ENCODE data around the gene TBL1XR1.

TBL1XR1 gene

GRCh38 chr3:177182352-177182751 is 14.9 kb downstream of the TBL1XR1 start:
- no peak overlapping the region for H3K23ac ChIP-seq (ENCODE audit: low read depth, low read length, poor library complexity)
- H3K14ac ChIP-seq (ENCODE audit: low read length), result no peak overlapping the region
- no peaks in the 10 kb centered on the region for H3K27me3 ChIP-seq (ENCODE audit: control insufficient read depth in 3 of 3, insufficient read depth in 3 of 3, low read depth in 1 of 3, low read length in 3 of 3)
- peaks cover 0 to 2% of the 10 kb centered on the region in 2 donors for H3K4me1 ChIP-seq (ENCODE audit: control insufficient read depth in 2 of 2, insufficient read depth in 1 of 2, low read depth in 1 of 2, low read length in 2 of 2)
- no peak overlapping the region for H2BK5ac ChIP-seq (ENCODE audit: low read length)
- no peak overlapping the region for H2AFZ ChIP-seq (ENCODE audit: low read length)
- H3K4ac ChIP-seq (ENCODE audit: low read length), result no peak overlapping the region
- H2BK15ac ChIP-seq (ENCODE audit: low read length), result no peak overlapping the region
- no peak overlapping the region for H3K9ac ChIP-seq (ENCODE audit: low read depth, low read length, poor library complexity)
- no peak overlapping the region for H2BK12ac ChIP-seq (ENCODE audit: low read length)
- no peak for DNase-seq (ENCODE audit: low spot score)
- H3K4me3 ChIP-seq (ENCODE audit: low read length in 2 of 2), result no peak overlapping the region
- H4K8ac ChIP-seq (ENCODE audit: low read depth, low read length), result peak overlapping the region; percentile 3
- no CpG with 5 or more reads among the region's 1 CpG for WGBS, 2 donors (ENCODE audit: extremely low coverage in 2 of 2, insufficient read length in 2 of 2, insufficient replicate concordance in 1 of 2)
- H3K9me3 ChIP-seq (replicated peaks in 1 of 2; ENCODE audit: control insufficient read depth in 2 of 2, insufficient read depth in 1 of 2, low read depth in 1 of 2, low read length in 2 of 2), result peaks cover 0 to 45% of the 10 kb centered on the region in 2 donors
- H3K18ac ChIP-seq (ENCODE audit: low read length), result no peak overlapping the region
- no peak overlapping the region for H3K4me2 ChIP-seq (ENCODE audit: insufficient read depth, low read length, poor library complexity, severe bottlenecking)
- H2AK5ac ChIP-seq (ENCODE audit: low read depth, low read length), result no peak overlapping the region
- no peak overlapping the region for H2BK120ac ChIP-seq (ENCODE audit: low read depth, low read length)
- peaks cover 2 to 71% of the 10 kb centered on the region in 2 donors for H3K36me3 ChIP-seq (replicated peaks in 1 of 2; ENCODE audit: control insufficient read depth in 2 of 2, insufficient read depth in 2 of 2, low read length in 2 of 2)
- peaks cover 7% of the 10 kb centered on the region for H3K79me1 ChIP-seq (ENCODE audit: low read depth, low read length)
- no peak overlapping the region for H3K27ac ChIP-seq (replicated peaks; ENCODE audit: low read length)
- no peak overlapping the region for H4K91ac ChIP-seq (ENCODE audit: low read depth, low read length, poor library complexity)

DNA sequence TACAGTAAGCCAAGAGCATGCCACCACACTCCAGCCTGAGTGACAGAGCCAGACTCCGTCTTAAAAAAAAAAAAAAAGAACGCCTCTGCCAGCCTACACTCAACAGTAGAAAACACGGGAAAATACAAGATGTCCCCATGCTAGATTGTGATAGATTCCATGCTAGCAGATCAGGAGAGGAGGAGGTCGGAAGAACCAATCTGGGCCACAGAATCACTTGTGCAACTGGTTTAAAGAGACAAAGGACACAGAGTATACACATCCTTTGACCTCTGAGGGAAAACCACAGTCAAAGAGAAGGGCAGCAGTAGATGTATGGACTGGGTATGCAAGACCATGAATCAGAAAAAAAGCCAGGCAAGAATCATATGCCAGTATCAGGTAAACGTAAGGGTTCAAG is 15.9 kb downstream of the TBL1XR1 start:
- H3K14ac ChIP-seq (ENCODE audit: low read length), result no peak overlapping the region
- no peak overlapping the region for H3K4me2 ChIP-seq (ENCODE audit: insufficient read depth, low read length, poor library complexity, severe bottlenecking)
- H3K23ac ChIP-seq (ENCODE audit: low read depth, low read length, poor library complexity), result no peak overlapping the region
- H2BK12ac ChIP-seq (ENCODE audit: low read length), result no peak overlapping the region
- H3K79me1 ChIP-seq (ENCODE audit: low read depth, low read length), result peaks cover 7% of the 10 kb centered on the region
- no peak overlapping the region for H2BK5ac ChIP-seq (ENCODE audit: low read length)
- H3K27ac ChIP-seq (replicated peaks; ENCODE audit: low read length), result no peak overlapping the region
- peaks cover 0 to 2% of the 10 kb centered on the region in 2 donors for H3K4me1 ChIP-seq (ENCODE audit: control insufficient read depth in 2 of 2, insufficient read depth in 1 of 2, low read depth in 1 of 2, low read length in 2 of 2)
- H2AK5ac ChIP-seq (ENCODE audit: low read depth, low read length), result no peak overlapping the region
- H2BK15ac ChIP-seq (ENCODE audit: low read length), result no peak overlapping the region
- no peak overlapping the region for H3K4me3 ChIP-seq (ENCODE audit: low read length in 2 of 2)
- H2AFZ ChIP-seq (ENCODE audit: low read length), result no peak overlapping the region
- H3K18ac ChIP-seq (ENCODE audit: low read length), result no peak overlapping the region
- no peak overlapping the region for H3K9ac ChIP-seq (ENCODE audit: low read depth, low read length, poor library complexity)
- H4K8ac ChIP-seq (ENCODE audit: low read depth, low read length), result no peak overlapping the region
- no CpG with 5 or more reads among the region's 5 CpGs for WGBS, 2 donors (ENCODE audit: extremely low coverage in 2 of 2, insufficient read length in 2 of 2, insufficient replicate concordance in 1 of 2)
- no peak overlapping the region for H2BK120ac ChIP-seq (ENCODE audit: low read depth, low read length)
- no peak overlapping the region for H4K91ac ChIP-seq (ENCODE audit: low read depth, low read length, poor library complexity)
- no peaks in the 10 kb centered on the region for H3K27me3 ChIP-seq (ENCODE audit: control insufficient read depth in 3 of 3, insufficient read depth in 3 of 3, low read depth in 1 of 3, low read length in 3 of 3)
- no peak overlapping the region for H3K4ac ChIP-seq (ENCODE audit: low read length)
- DNase-seq (ENCODE audit: low spot score), result no peak
- H3K9me3 ChIP-seq (replicated peaks in 1 of 2; ENCODE audit: control insufficient read depth in 2 of 2, insufficient read depth in 1 of 2, low read depth in 1 of 2, low read length in 2 of 2), result peaks cover 0 to 45% of the 10 kb centered on the region in 2 donors
- peaks cover 2 to 77% of the 10 kb centered on the region in 2 donors for H3K36me3 ChIP-seq (replicated peaks in 1 of 2; ENCODE audit: control insufficient read depth in 2 of 2, insufficient read depth in 2 of 2, low read length in 2 of 2)

- no peak for DNase-seq (ENCODE audit: low spot score)
- no peak overlapping the region for H3K27ac ChIP-seq (replicated peaks; ENCODE audit: low read length)
- peaks cover 0 to 2% of the 10 kb centered on the region in 2 donors for H3K4me1 ChIP-seq (ENCODE audit: control insufficient read depth in 2 of 2, insufficient read depth in 1 of 2, low read depth in 1 of 2, low read length in 2 of 2)
- no peak overlapping the region for H2BK120ac ChIP-seq (ENCODE audit: low read depth, low read length)
- no peak overlapping the region for H3K23ac ChIP-seq (ENCODE audit: low read depth, low read length, poor library complexity)
- H3K27me3 ChIP-seq (ENCODE audit: control insufficient read depth in 3 of 3, insufficient read depth in 3 of 3, low read depth in 1 of 3, low read length in 3 of 3), result no peaks in the 10 kb centered on the region
- H3K4me3 ChIP-seq (ENCODE audit: low read length in 2 of 2), result no peak overlapping the region
- no peak overlapping the region for H2AK5ac ChIP-seq (ENCODE audit: low read depth, low read length)
- no peak overlapping the region for H3K4me2 ChIP-seq (ENCODE audit: insufficient read depth, low read length, poor library complexity, severe bottlenecking)
- no peak overlapping the region for H3K14ac ChIP-seq (ENCODE audit: low read length)
- no peak overlapping the region for H2BK15ac ChIP-seq (ENCODE audit: low read length)
- no peak overlapping the region for H2BK5ac ChIP-seq (ENCODE audit: low read length)
- no peak overlapping the region for H4K91ac ChIP-seq (ENCODE audit: low read depth, low read length, poor library complexity)
- H3K18ac ChIP-seq (ENCODE audit: low read length), result no peak overlapping the region
- no peak overlapping the region for H4K8ac ChIP-seq (ENCODE audit: low read depth, low read length)
- H3K36me3 ChIP-seq (replicated peaks in 1 of 2; ENCODE audit: control insufficient read depth in 2 of 2, insufficient read depth in 2 of 2, low read length in 2 of 2), result peaks cover 2 to 69% of the 10 kb centered on the region in 2 donors
- no peak overlapping the region for H2BK12ac ChIP-seq (ENCODE audit: low read length)
- H3K9ac ChIP-seq (ENCODE audit: low read depth, low read length, poor library complexity), result no peak overlapping the region
- peaks cover 0 to 45% of the 10 kb centered on the region in 2 donors for H3K9me3 ChIP-seq (replicated peaks in 1 of 2; ENCODE audit: control insufficient read depth in 2 of 2, insufficient read depth in 1 of 2, low read depth in 1 of 2, low read length in 2 of 2)
- no peak overlapping the region for H3K4ac ChIP-seq (ENCODE audit: low read length)
- peaks cover 7% of the 10 kb centered on the region for H3K79me1 ChIP-seq (ENCODE audit: low read depth, low read length)
- WGBS, 2 donors (ENCODE audit: extremely low coverage in 2 of 2, insufficient read length in 2 of 2, insufficient replicate concordance in 1 of 2), result no CpG with 5 or more reads among the region's 5 CpGs
- no peak overlapping the region for H2AFZ ChIP-seq (ENCODE audit: low read length)
These were observed 16.8 kb downstream of the TBL1XR1 start for GRCh38 chr3:177180506-177180905.

DNA sequence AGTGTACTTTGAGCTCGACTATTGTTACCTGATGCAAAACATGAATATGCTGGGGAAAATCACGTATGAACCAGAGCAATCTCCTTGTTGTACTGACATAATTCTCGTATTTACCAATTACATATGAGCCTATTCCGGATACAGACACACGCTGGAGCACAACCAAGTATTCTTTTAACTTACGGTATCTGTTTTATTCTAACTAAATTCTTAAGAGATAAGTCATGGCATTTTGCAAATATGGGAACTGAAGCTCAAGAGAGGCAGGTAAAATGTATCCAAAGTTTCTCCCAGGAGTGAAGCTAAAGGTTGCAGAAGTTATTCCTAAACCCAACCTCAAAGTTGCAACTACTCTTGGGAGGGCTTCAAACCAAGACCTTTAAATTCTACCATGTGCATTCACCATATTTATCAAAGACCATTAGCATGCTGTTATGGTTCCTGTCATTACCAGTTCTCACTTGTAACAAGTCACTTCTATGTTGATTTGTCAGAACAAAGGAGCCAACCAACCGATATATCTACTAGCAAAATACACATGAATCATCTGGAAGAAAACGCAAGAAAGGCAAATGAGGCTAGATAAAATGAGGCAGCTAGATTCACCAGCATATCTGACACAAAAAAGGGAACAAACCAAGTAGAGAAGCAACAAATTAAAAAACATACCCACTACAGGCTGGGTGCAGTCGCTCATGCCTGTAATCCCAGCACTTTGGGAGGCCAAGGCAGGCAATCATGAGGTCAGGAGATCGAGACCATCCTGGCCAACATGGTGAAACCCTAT is 17.8 kb downstream of the TBL1XR1 start:
- no peak for DNase-seq (ENCODE audit: low spot score)
- Histone ChIP-seq H3K23ac (ENCODE audit: low read depth, low read length, poor library complexity) (no peak overlapping the region), H3K4me1 (ENCODE audit: control insufficient read depth in 2 of 2, insufficient read depth in 1 of 2, low read depth in 1 of 2, low read length in 2 of 2) (peaks cover 3 to 4% of the 10 kb centered on the region in 2 donors), H4K8ac (ENCODE audit: low read depth, low read length) (no peak overlapping the region), H3K36me3 (replicated peaks in 1 of 2; ENCODE audit: control insufficient read depth in 2 of 2, insufficient read depth in 2 of 2, low read length in 2 of 2) (peaks cover 2 to 65% of the 10 kb centered on the region in 2 donors), H3K4me3 (ENCODE audit: low read length in 2 of 2) (no peak overlapping the region), H4K91ac (ENCODE audit: low read depth, low read length, poor library complexity) (no peak overlapping the region), H3K79me1 (ENCODE audit: low read depth, low read length) (peaks cover 7% of the 10 kb centered on the region), H3K14ac (ENCODE audit: low read length) (no peak overlapping the region), H2AFZ (ENCODE audit: low read length) (no peak overlapping the region), H3K9me3 (replicated peaks in 1 of 2; ENCODE audit: control insufficient read depth in 2 of 2, insufficient read depth in 1 of 2, low read depth in 1 of 2, low read length in 2 of 2) (peaks cover 0 to 40% of the 10 kb centered on the region in 2 donors), H3K18ac (ENCODE audit: low read length) (no peak overlapping the region), H3K4ac (ENCODE audit: low read length) (no peak overlapping the region), H3K4me2 (ENCODE audit: insufficient read depth, low read length, poor library complexity, severe bottlenecking) (no peak overlapping the region), H2BK12ac (ENCODE audit: low read length) (no peak overlapping the region), H2BK120ac (ENCODE audit: low read depth, low read length) (no peak overlapping the region), H3K27ac (replicated peaks; ENCODE audit: low read length) (no peak overlapping the region), H3K27me3 (ENCODE audit: control insufficient read depth in 3 of 3, insufficient read depth in 3 of 3, low read depth in 1 of 3, low read length in 3 of 3) (no peaks in the 10 kb centered on the region), H2AK5ac (ENCODE audit: low read depth, low read length) (no peak overlapping the region), H2BK15ac (ENCODE audit: low read length) (no peak overlapping the region), H2BK5ac (ENCODE audit: low read length) (no peak overlapping the region), H3K9ac (ENCODE audit: low read depth, low read length, poor library complexity) (no peak overlapping the region)
- no CpG with 5 or more reads among the region's 10 CpGs for WGBS, 2 donors (ENCODE audit: extremely low coverage in 2 of 2, insufficient read length in 2 of 2, insufficient replicate concordance in 1 of 2)

All from neuronal stem cell (in vitro differentiated cells).